Stomach (tissue), 4 donors: ENCODE results near the gene RNF2.

Source experiments
- CTCF ChIP-seq, 7 experiments: fragments of 450-650 bp in 4 of 7; fragments of 200-600 bp in 3 of 7; sonication (generic) in 3 of 7; IDR thresholded peaks; one replicate each; pipeline ENCODE4 v1.5.1; 2016 to 2019; ENCODE audit warnings: antibody characterized with exemption in 7 of 7, control low read depth in 2 of 7, mild to moderate bottlenecking in 1 of 7
- EP300 ChIP-seq: sonication (generic); formaldehyde crosslinking; IDR thresholded peaks from one replicate; pipeline ENCODE4 v1.6.1; 2017; ENCODE audit warnings: antibody characterized with exemption
- POLR2A ChIP-seq, 4 donors: fragments of 450-650 bp; IDR thresholded peaks; one replicate each; pipeline ENCODE4 v1.6.1; 2016; ENCODE audit warnings: antibody characterized with exemption in 4 of 4, control low read depth in 2 of 4, mild to moderate bottlenecking in 1 of 4, moderate library complexity in 1 of 4
- POLR2AphosphoS5 ChIP-seq, 3 donors: sonication (generic); formaldehyde crosslinking; IDR thresholded peaks; one replicate each; pipeline ENCODE4 v1.6.1; 2016; ENCODE audit warnings: antibody characterized with exemption in 3 of 3

GRCh38 chr1:185066181-185066580, 20.8 kb downstream of the RNF2 start:
- TF ChIP-seq CTCF (IDR thresholded peaks at IDR 0.05) (no peak), EP300 (no peak), POLR2A (IDR thresholded peaks at IDR 0.05) (no peak), POLR2AphosphoS5 (IDR thresholded peaks at IDR 0.05) (no peak)
